IPS-15b (cell line): ENCODE measurements around the gene HSBP1.
A peak's percentile ranks its signal among the peaks of the same experiment; 100 is the strongest.

Experiments
- H3K27me3 ChIP-seq: one replicate; pipeline ENCODE4 v1.6.1; 2013; ENCODE audit warnings: low read length; ENCODE audit not compliant: control insufficient read depth, insufficient read depth
- H3K36me3 ChIP-seq: one replicate; pipeline ENCODE4 v1.6.1; 2013; ENCODE audit warnings: low read length; ENCODE audit not compliant: control insufficient read depth, insufficient read depth
- H3K4me1 ChIP-seq: one replicate; pipeline ENCODE4 v1.6.1; 2013; ENCODE audit warnings: mild to moderate bottlenecking, low read length; ENCODE audit not compliant: control insufficient read depth, insufficient read depth
- H3K4me3 ChIP-seq: one replicate; pipeline ENCODE4 v1.5.1; 2013; ENCODE audit warnings: low read depth, low read length
- H3K9ac ChIP-seq: one replicate; pipeline ENCODE4 v1.6.1; 2013; ENCODE audit warnings: low read depth, mild to moderate bottlenecking, low read length
- H3K9me3 ChIP-seq: one replicate; pipeline ENCODE4 v1.6.1; 2013; ENCODE audit warnings: mild to moderate bottlenecking, low read length; ENCODE audit not compliant: control insufficient read depth, insufficient read depth

Gene HSBP1

DNA sequence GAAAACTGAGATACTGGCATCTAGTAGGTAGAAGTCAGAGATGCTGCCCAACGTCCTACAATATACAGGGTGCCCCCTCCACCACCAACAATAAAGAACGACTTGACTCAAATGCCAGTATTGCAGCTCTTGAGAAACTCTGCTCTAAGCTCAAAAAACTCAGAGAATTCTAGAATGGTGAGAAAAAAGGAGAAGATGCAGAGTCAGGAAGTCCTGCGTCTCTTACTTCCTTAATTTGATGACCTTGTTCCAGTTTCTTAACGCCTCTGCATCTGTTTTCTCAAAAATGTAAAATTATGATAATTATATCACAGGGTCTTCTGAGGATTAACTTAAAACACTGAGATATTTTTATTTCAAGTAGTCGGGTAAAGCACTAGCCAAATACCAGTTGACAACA, 1.7 kb upstream of the HSBP1 start:
- Histone ChIP-seq H3K4me3 (no peak overlapping the region), H3K36me3 (peaks cover 4% of the 10 kb centered on the region), H3K27me3 (no peaks in the 10 kb centered on the region), H3K4me1 (peaks cover 9% of the 10 kb centered on the region), H3K9ac (no peak overlapping the region), H3K9me3 (no peaks in the 10 kb centered on the region)

DNA sequence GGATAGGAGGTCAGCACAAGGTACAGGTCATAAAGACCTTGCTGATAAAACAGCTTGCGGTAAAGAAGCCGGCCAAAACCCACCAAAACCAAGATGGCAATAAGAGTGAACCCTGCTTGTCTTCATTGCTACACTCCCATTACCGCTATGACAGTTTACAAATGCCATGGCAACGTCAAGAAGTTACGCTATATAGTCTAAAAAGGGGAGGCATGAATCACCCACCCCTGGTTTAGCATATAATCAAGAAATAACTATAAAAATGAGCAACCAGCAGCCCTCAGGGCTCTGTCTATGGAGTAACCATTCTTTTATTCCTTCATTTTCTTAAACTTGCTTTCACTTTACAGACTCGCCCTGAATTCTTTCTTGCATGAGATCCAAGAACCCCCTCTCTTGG, 1.0 kb upstream of the HSBP1 start:
- Histone ChIP-seq H3K27me3 (no peaks in the 10 kb centered on the region), H3K4me1 (peaks cover 9% of the 10 kb centered on the region), H3K36me3 (peaks cover 4% of the 10 kb centered on the region), H3K9ac (no peak overlapping the region), H3K9me3 (no peaks in the 10 kb centered on the region), H3K4me3 (no peak overlapping the region)

DNA sequence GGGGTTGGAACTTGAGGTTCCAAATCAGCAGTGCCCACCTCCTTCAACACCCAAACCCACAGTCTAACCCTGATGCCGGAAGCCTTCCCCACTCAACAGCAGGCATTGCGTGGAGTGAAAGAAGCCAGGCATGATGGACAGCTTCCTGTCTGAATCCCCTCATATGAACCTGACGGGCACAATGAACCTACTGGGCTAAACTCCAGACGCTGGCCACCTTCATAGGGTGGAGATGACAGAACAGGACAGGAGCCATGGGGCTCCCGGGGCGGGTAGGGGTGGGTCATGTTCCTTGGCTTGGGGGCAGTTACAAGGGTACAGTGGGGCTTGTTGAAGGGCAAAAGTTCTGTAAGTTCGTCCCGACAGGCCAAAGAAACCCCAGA, 460 bp upstream of the HSBP1 start:
- H3K9ac ChIP-seq: no peak overlapping the region

DNA sequence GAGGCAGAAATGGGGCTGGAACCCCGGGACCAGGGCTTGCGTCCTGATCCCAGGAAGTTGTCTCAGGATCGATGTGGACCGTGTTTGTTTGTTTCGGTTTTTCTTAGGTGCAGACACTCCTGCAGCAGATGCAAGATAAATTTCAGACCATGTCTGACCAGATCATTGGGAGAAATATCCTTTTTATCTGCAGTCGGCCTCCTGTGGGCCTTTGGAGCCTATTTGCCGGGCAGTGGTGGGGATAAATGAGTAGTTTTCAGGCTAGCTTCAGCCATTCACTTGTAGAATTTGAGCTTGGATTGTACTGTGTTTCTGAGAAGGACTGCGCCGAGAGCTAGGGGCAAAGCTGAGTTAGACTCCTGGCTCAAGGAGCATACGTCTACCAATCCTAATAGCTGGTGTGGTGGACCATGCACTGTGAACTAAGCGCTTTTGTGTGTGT, 816 bp downstream of the HSBP1 start:
- H3K4me3 ChIP-seq: peak overlapping the region; percentile 83

More for the DNA sequence above, 460 bp upstream of the HSBP1 start:
- Histone ChIP-seq H3K9me3 (no peaks in the 10 kb centered on the region), H3K4me1 (peaks cover 7% of the 10 kb centered on the region), H3K36me3 (peaks cover 4% of the 10 kb centered on the region), H3K4me3 (no peak overlapping the region), H3K27me3 (no peaks in the 10 kb centered on the region)

DNA sequence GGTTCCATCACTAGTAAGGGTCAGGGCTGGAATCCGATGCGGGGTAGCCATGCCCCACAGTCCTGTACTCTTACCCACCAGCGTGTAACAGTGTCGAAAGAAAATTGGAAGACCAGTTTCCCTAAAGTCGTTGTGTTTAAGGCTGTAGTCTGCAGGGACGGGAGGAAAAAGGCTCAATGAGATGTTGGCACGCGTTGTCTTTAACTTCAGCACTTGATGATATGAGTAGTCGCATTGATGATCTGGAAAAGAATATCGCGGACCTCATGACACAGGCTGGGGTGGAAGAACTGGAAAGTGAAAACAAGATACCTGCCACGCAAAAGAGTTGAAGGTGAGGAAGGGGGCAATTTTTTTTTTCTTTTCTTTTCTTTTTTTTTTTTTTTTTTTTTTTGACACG, 1.3 kb downstream of the HSBP1 start:
- Histone ChIP-seq H3K4me3 (peak overlapping the region; percentile 83), H3K27me3 (no peaks in the 10 kb centered on the region)

More for the DNA sequence above, 816 bp downstream of the HSBP1 start:
- Histone ChIP-seq H3K27me3 (no peaks in the 10 kb centered on the region), H3K36me3 (peaks cover 4% of the 10 kb centered on the region), H3K9ac (peak overlapping the region; percentile 74), H3K4me1 (peaks cover 9% of the 10 kb centered on the region), H3K9me3 (no peaks in the 10 kb centered on the region)

GRCh38 chr16:83810901-83811300, 3.1 kb downstream of the HSBP1 start:
- H3K4me3 ChIP-seq: no peak overlapping the region
- peaks cover 20% of the 10 kb centered on the region for H3K4me1 ChIP-seq
- H3K27me3 ChIP-seq: no peaks in the 10 kb centered on the region

More for the DNA sequence above, 1.3 kb downstream of the HSBP1 start:
- H3K9ac ChIP-seq: no peak overlapping the region
- peaks cover 14% of the 10 kb centered on the region for H3K4me1 ChIP-seq
- H3K36me3 ChIP-seq: peaks cover 4% of the 10 kb centered on the region
- H3K9me3 ChIP-seq: no peaks in the 10 kb centered on the region

DNA sequence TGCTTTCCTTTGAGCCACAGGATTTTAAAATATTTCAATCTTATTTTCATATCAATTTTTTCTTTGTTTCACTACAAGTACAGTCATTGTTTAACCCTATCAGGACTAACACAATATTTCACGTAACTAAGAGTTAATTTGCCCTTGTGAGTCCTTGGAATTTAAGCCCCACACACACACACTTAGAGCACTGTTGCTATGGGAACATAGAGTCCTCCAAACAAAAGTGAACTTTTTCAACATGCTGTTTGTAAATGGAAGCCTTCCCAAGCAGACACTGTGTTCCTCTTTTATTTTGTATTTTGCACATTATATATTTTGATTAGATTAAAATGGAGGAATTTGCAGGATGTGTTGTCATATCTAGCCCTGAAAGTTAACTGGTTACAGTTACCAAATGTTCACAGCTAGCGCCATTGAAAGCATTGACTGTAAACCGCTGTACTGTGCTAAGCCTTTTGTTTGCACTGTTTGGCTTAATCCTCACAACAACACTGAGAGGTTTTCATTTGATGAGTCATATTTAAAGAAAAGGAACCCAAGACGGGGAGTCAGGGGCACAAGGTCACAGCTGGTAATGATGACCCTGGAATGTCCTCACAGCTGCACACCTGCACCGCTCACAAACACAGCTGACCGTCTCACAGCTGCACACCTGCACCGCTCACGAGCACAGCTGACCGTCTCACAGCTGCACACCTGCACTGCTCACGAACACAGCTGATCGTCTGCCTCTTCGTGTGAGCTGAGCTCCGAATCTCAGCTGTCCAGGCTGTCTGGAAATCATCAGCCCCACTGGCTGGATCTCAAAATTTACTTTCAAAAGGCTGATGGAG, 6.3 kb downstream of the HSBP1 start:
- no peak overlapping the region for H3K4me3 ChIP-seq
- H3K27me3 ChIP-seq: no peaks in the 10 kb centered on the region

More at GRCh38 chr16:83810901-83811300, 3.1 kb downstream of the HSBP1 start:
- Histone ChIP-seq H3K9ac (no peak overlapping the region), H3K36me3 (peaks cover 4% of the 10 kb centered on the region), H3K9me3 (no peaks in the 10 kb centered on the region)

DNA sequence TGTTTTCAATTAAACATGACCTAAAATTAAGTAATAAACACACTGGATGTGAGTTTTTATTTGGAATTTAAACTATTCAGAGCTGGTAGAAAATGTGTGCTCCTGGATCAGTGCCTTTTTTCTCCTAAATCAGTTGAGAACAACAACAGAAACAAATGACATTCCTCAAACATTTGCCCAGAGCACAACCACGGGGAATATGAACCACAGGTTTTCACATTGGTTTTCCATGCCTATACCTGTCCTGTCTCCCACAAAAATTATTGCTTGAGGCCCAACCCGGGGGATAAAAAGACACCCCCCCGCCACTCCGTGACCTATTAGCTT, 6.8 kb downstream of the HSBP1 start:
- Histone ChIP-seq H3K9me3 (no peaks in the 10 kb centered on the region), H3K9ac (no peak overlapping the region), H3K27me3 (no peaks in the 10 kb centered on the region), H3K36me3 (peaks cover 4% of the 10 kb centered on the region), H3K4me1 (peaks cover 17% of the 10 kb centered on the region), H3K4me3 (no peak overlapping the region)

More for the DNA sequence above, 6.3 kb downstream of the HSBP1 start:
- peaks cover 18% of the 10 kb centered on the region for H3K4me1 ChIP-seq
- peaks cover 4% of the 10 kb centered on the region for H3K36me3 ChIP-seq
- no peaks in the 10 kb centered on the region for H3K9me3 ChIP-seq
- no peak overlapping the region for H3K9ac ChIP-seq

- H3K9me3 ChIP-seq: no peaks in the 10 kb centered on the region
- H3K27me3 ChIP-seq: no peaks in the 10 kb centered on the region
- H3K4me3 ChIP-seq: no peak overlapping the region
- H3K4me1 ChIP-seq: peaks cover 17% of the 10 kb centered on the region
- H3K36me3 ChIP-seq: no peaks in the 10 kb centered on the region
- no peak overlapping the region for H3K9ac ChIP-seq
These were observed 9.2 kb downstream of the HSBP1 start for GRCh38 chr16:83817022-83817421.

DNA sequence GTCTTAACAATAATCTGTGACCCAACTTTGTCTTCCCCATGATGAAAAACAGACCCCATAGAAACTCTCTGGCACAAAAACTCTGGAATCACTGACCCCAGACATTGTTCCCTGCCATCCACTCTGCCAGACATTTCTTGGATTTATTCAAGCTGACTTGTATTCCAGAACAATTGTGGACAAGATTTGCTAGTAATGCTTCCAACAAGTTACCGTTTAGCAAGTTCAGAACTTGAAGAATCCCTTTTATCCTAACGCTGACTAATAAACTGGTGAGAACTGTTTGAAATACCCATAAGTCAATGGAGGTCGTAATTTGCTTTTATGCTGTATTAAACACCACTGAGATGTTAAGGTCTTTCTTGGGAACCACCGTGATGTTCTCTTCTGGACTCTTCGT, 10.5 kb downstream of the HSBP1 start:
- Histone ChIP-seq H3K4me1 (peaks cover 14% of the 10 kb centered on the region), H3K9me3 (no peaks in the 10 kb centered on the region), H3K9ac (no peak overlapping the region), H3K36me3 (no peaks in the 10 kb centered on the region), H3K4me3 (no peak overlapping the region), H3K27me3 (no peaks in the 10 kb centered on the region)

- Histone ChIP-seq H3K4me1 (peaks cover 6% of the 10 kb centered on the region), H3K27me3 (no peaks in the 10 kb centered on the region), H3K9ac (no peak overlapping the region), H3K36me3 (no peaks in the 10 kb centered on the region), H3K4me3 (no peak overlapping the region), H3K9me3 (no peaks in the 10 kb centered on the region)
These were observed 11.6 kb downstream of the HSBP1 start for GRCh38 chr16:83819361-83819760.

DNA sequence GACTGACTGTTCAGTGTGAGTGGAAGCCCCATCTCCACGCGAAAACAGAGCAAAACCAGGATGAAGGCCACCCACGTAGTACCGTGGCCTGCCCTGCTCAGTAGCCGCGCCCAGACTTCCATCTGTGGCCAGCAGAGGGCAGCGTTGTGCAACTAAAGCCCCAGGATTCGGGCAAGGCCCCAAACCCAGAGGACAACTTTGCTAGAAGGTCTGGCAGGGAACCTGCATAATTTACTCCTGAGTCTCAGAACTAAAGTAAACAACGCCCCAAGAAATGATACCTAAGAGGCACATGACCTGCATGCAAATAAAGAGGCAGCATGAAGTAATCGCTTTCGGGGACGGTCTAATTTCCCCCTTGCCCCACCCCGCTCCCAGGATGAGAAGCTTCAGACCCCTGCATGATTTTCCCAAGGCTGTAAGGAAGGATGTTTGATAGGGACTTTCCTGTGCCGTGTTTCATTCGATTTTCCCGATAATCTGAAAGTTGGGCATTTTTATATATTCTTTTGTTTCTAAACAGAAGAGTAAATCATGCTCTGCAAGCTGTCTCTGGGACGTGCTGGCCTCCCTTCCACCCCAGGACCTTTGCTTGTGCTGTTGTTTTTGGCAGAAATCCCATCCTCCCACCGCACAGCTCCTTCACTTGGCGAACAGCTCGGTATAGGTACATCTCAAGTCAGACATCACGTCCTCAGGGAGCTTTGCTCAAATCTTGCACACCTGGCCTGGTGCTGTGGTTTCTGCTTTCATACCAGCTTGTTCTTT, 18.6 kb downstream of the HSBP1 start:
- Histone ChIP-seq H3K4me1 (peaks cover 7% of the 10 kb centered on the region), H3K36me3 (no peaks in the 10 kb centered on the region), H3K9ac (peak overlapping the region; percentile 14), H3K9me3 (no peaks in the 10 kb centered on the region), H3K27me3 (no peaks in the 10 kb centered on the region), H3K4me3 (no peak overlapping the region)
